HT-29 (cell line): Measurements from ENCODE around the gene LGI4. TPM values are rescaled to one million over a fixed set of nuclear protein-coding genes. Genes with fewer than 3 reads are reported as not detected.
"Not testable (repeated sequence)": the region's sequence is repeated elsewhere in the genome, so short reads cannot be mapped to it uniquely, and the experiment has no call there.

Experiments
- DNase-seq: peaks from one replicate; pipeline ENCODE4 v3.0.0-alpha.2; 2015; ENCODE audit warnings: low spot score
- total RNA-seq: library from RNA; depleted of rRNA; stranded (reverse); fragments of >200 nt; shearing (Covaris generic); gene quantifications from 2 replicates; pipeline ENCODE4 v1.2.3, GENCODE V29; 2014

Gene LGI4
- total RNA-seq, 1 experiment from 2014 or later, result not detected

GRCh38 chr19:35160629-35161433 is 26.0 kb upstream of the LGI4 start:
- DNase-seq, result no peak

GRCh38 chr19:35159606-35160005 is 24.7 kb upstream of the LGI4 start:
- no peak for DNase-seq

- no peak for DNase-seq
Measured at GRCh38 chr19:35157431-35157830, 22.6 kb upstream of the LGI4 start.

GRCh38 chr19:35156673-35157014 is 21.8 kb upstream of the LGI4 start:
- DNase-seq, result no peak

- no peak for DNase-seq
Measured at GRCh38 chr19:35155981-35156672, 21.3 kb upstream of the LGI4 start.

- DNase-seq, result no peak
Measured at GRCh38 chr19:35155441-35155840, 20.6 kb upstream of the LGI4 start.

GRCh38 chr19:35154525-35155406 is 19.9 kb upstream of the LGI4 start, which contains the start of gene FXYD5:
TSS of gene FXYD5 (plus strand) at chr19:35154735. CDS start at chr19:35155551, 816 bp downstream.
- DNase-seq, result peak; percentile 47

- peak; percentile 51 for DNase-seq
Measured at GRCh38 chr19:35153701-35154524, 19.1 kb upstream of the LGI4 start.

- DNase-seq, result not testable (repeated sequence)
Measured at GRCh38 chr19:35153129-35153522, 18.3 kb upstream of the LGI4 start.

- no peak for DNase-seq
Measured at GRCh38 chr19:35151273-35152065, 16.6 kb upstream of the LGI4 start.

- no peak for DNase-seq
Measured at GRCh38 chr19:35150445-35150844, 15.6 kb upstream of the LGI4 start.

GRCh38 chr19:35149463-35149862 is 14.6 kb upstream of the LGI4 start:
- no peak for DNase-seq

GRCh38 chr19:35146746-35147459 is 12.0 kb upstream of the LGI4 start:
- no peak for DNase-seq

GRCh38 chr19:35144600-35145436 is 10.0 kb upstream of the LGI4 start:
- DNase-seq, result peak; percentile 75

- DNase-seq, result no peak
Measured at GRCh38 chr19:35144259-35144599, 9.4 kb upstream of the LGI4 start.

GRCh38 chr19:35143818-35144217 is 9.0 kb upstream of the LGI4 start:
- no peak for DNase-seq

- no peak for DNase-seq
Measured at GRCh38 chr19:35143231-35143715, 8.4 kb upstream of the LGI4 start, which contains the start of gene FXYD7. TSS of gene FXYD7 (plus strand) at chr19:35143255. CDS start at chr19:35143334, 79 bp downstream.

- DNase-seq, result no peak
Measured at GRCh38 chr19:35142606-35143230, 7.9 kb upstream of the LGI4 start.
